ENCODE measurements around the gene SH2D6.

- TF ChIP-seq, protein P1, sequence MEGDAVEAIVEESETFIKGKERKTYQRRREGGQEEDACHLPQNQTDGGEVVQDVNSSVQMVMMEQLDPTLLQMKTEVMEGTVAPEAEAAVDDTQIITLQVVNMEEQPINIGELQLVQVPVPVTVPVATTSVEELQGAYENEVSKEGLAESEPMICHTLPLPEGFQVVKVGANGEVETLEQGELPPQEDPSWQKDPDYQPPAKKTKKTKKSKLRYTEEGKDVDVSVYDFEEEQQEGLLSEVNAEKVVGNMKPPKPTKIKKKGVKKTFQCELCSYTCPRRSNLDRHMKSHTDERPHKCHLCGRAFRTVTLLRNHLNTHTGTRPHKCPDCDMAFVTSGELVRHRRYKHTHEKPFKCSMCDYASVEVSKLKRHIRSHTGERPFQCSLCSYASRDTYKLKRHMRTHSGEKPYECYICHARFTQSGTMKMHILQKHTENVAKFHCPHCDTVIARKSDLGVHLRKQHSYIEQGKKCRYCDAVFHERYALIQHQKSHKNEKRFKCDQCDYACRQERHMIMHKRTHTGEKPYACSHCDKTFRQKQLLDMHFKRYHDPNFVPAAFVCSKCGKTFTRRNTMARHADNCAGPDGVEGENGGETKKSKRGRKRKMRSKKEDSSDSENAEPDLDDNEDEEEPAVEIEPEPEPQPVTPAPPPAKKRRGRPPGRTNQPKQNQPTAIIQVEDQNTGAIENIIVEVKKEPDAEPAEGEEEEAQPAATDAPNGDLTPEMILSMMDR (IDR thresholded peaks at IDR 0.05) = no peak
- no peak for TF ChIP-seq MAX (IDR thresholded peaks at IDR 0.05; ENCODE audit: low read depth)
- TF ChIP-seq CHD2 (IDR thresholded peaks at IDR 0.05; ENCODE audit: low read length, partially characterized antibody) = no peak
- no peak for TF ChIP-seq YY1 (IDR thresholded peaks at IDR 0.05; ENCODE audit: low read depth)
- TF ChIP-seq FOXM1 (IDR thresholded peaks at IDR 0.05; ENCODE audit: low read depth) = no peak
- no peak for TF ChIP-seq EP300 (IDR thresholded peaks at IDR 0.05; ENCODE audit: borderline replicate concordance in 1 of 2, low read depth in 1 of 2, low read length in 1 of 2)
These were observed 30.7 kb downstream of the SH2D6 start for GRCh38 chr2:85449214-85449588.

All from SK-N-SH (cell line).